NB4 (cell line): ENCODE measurements around the gene HMCN2.
A peak's percentile ranks its signal among the peaks of the same experiment; 100 is the strongest.
"Not testable (repeated sequence)": the region's sequence is repeated elsewhere in the genome, so short reads cannot be mapped to it uniquely, and the experiment has no call there.

ENCODE experiments used
- DNase-seq: peaks from one replicate; pipeline ENCODE4 v3.0.0; 2010; ENCODE audit warnings: low read depth
- H3K4me3 ChIP-seq: one replicate; pipeline ENCODE4 v1.5.1; 2011; ENCODE audit warnings: mild to moderate bottlenecking, low read depth, low read length, moderate library complexity
- CTCF ChIP-seq: IDR thresholded peaks from one replicate; pipeline ENCODE4 v1.5.1; 2012; ENCODE audit warnings: low read depth, low read length
- MAX ChIP-seq: IDR thresholded peaks from 2 replicates; pipeline ENCODE4 v1.6.1; 2011; ENCODE audit warnings: low read depth, low read length
- MYC ChIP-seq: IDR thresholded peaks from 2 replicates; pipeline ENCODE4 v1.6.1; 2011; ENCODE audit warnings: low read depth, low read length
- POLR2A ChIP-seq: IDR thresholded peaks from 2 replicates; pipeline ENCODE4 v1.6.1; 2011; ENCODE audit warnings: mild to moderate bottlenecking; ENCODE audit not compliant: insufficient read length; ENCODE audit errors: extremely low read depth

HMCN2 gene

GRCh38 chr9:130336885-130337284 is 71.3 kb downstream of the HMCN2 start:
- no peak for DNase-seq
- no peak overlapping the region for H3K4me3 ChIP-seq
- TF ChIP-seq MYC (no peak), MAX (no peak), POLR2A (no peak), CTCF (no peak)

GRCh38 chr9:130337318-130337717 is 71.8 kb downstream of the HMCN2 start:
- H3K4me3 ChIP-seq = no peak overlapping the region
- DNase-seq = no peak
- no peak for TF ChIP-seq POLR2A
- TF ChIP-seq CTCF = no peak
- no peak for TF ChIP-seq MAX
- TF ChIP-seq MYC = no peak

- no peak overlapping the region for H3K4me3 ChIP-seq
- TF ChIP-seq MYC (no peak), CTCF (no peak), MAX (no peak), POLR2A (no peak)
- no peak for DNase-seq
Observed at GRCh38 chr9:130337784-130338380, 72.3 kb downstream of the HMCN2 start.

GRCh38 chr9:130338891-130339290 is 73.3 kb downstream of the HMCN2 start:
- not testable (repeated sequence) for H3K4me3 ChIP-seq, DNase-seq

GRCh38 chr9:130339306-130339705 is 73.7 kb downstream of the HMCN2 start:
- TF ChIP-seq POLR2A (no peak), MYC (no peak), MAX (no peak), CTCF (no peak)
- DNase-seq = no peak
- no peak overlapping the region for H3K4me3 ChIP-seq

- peak; percentile 34 for DNase-seq
- TF ChIP-seq POLR2A (no peak), MAX (no peak), CTCF (no peak), MYC (no peak)
Observed at GRCh38 chr9:130340011-130340410, 74.5 kb downstream of the HMCN2 start.

GRCh38 chr9:130340557-130340956 is 75.0 kb downstream of the HMCN2 start:
- H3K4me3 ChIP-seq, DNase-seq: not testable (repeated sequence)

More at GRCh38 chr9:130340011-130340410, 74.5 kb downstream of the HMCN2 start:
- no peak overlapping the region for H3K4me3 ChIP-seq
